HepG2 (cell line): ENCODE measurements around the gene GRIK1. TPM values are rescaled to one million over a fixed set of nuclear protein-coding genes. Genes with fewer than 3 reads are reported as not detected.

Source experiments
- ATF6 ChIP-seq: sonication (generic); formaldehyde crosslinking; conservative IDR thresholded peaks from 2 replicates; pipeline ENCODE4 v1.4.0; 2020; ENCODE audit warnings: missing genetic modification reagents
- SNAPC4 ChIP-seq: sonication (generic); formaldehyde crosslinking; IDR thresholded peaks from 2 replicates; pipeline ENCODE4 v1.4.0; 2020; ENCODE audit warnings: mild to moderate bottlenecking, missing genetic modification reagents
- ZNF572 ChIP-seq: sonication (generic); formaldehyde crosslinking; IDR thresholded peaks from 2 replicates; pipeline ENCODE4 v1.5.1; 2020; ENCODE audit warnings: mild to moderate bottlenecking, missing genetic modification reagents
- ZNF710 ChIP-seq: sonication (generic); formaldehyde crosslinking; IDR thresholded peaks from 2 replicates; pipeline ENCODE4 v1.5.0; 2020; ENCODE audit warnings: mild to moderate bottlenecking, missing genetic modification reagents, borderline replicate concordance
- polyA plus RNA-seq, 8 experiments: library from polyadenylated mRNA; depleted of rRNA in 3 of 8; stranded (reverse) in 7 of 8; unstranded in 1 of 8; fragments of >200 nt; fragmentation: Illumina TruSeq in 4 of 8; extraction: Trizol in 4 of 8; gene quantifications; 2 replicates each; pipeline versions ENCODE4 v1.2.1 to v1.2.3, GENCODE V29; 2011 to 2016; ENCODE audit warnings: low read depth in 4 of 8, missing spikeins in 1 of 8, mixed read lengths in 1 of 8; ENCODE audit not compliant: insufficient read depth in 1 of 8
- total RNA-seq, 5 experiments: library from RNA; depleted of rRNA; stranded (reverse); fragments of >200 nt; fragmentation: Illumina TruSeq; extraction: Trizol; gene quantifications; 2 replicates each; pipeline ENCODE4 v1.2.3, GENCODE V29; 2016; ENCODE audit warnings: low read depth in 1 of 5

The GRIK1 gene
- total and polyA plus RNA-seq, 2 of the 13 experiments (the other 11 are each of a cell fraction or from before 2014, with no cell fraction given): not detected

GRCh38 chr21:29787361-29787909 lies 152.4 kb downstream of the GRIK1 start (continued):
- TF ChIP-seq ATF6 (no peak), SNAPC4 (CRISPR knock-in tag) (no peak), ZNF710 (CRISPR knock-in tag) (no peak), ZNF572 (CRISPR knock-in tag) (no peak)
